Liver (tissue), 9 donors: Measurements from ENCODE around the gene PM20D2. TPM values are rescaled to one million over a fixed set of nuclear protein-coding genes. Genes with fewer than 3 reads are reported as not detected.

ENCODE experiments used
- DNase-seq: peaks from one replicate; pipeline ENCODE4 v3.0.0-alpha.2; 2017; ENCODE audit warnings: low spot score
- H3K27ac ChIP-seq, 2 donors: one replicate each; pipeline ENCODE4 v1.7.0; 2013; ENCODE audit warnings: inconsistent platforms in 2 of 2, low read length in 2 of 2, control low read depth in 1 of 2, low read depth in 1 of 2, mild to moderate bottlenecking in 1 of 2
- H3K27me3 ChIP-seq, 4 donors: one replicate each; pipeline versions ENCODE4 v1.6.1 to v1.7.0; 2013; ENCODE audit warnings: low read length in 3 of 4, inconsistent platforms in 1 of 4, mild to moderate bottlenecking in 1 of 4, moderate library complexity in 1 of 4; ENCODE audit not compliant: control insufficient read depth in 4 of 4, insufficient read depth in 4 of 4
- H3K36me3 ChIP-seq, 4 donors: one replicate each; pipeline versions ENCODE4 v1.6.1 to v1.7.0; 2013; ENCODE audit warnings: low read length in 3 of 4, mild to moderate bottlenecking in 3 of 4, low read depth in 1 of 4, moderate library complexity in 1 of 4; ENCODE audit not compliant: control insufficient read depth in 4 of 4, insufficient read depth in 3 of 4
- H3K4me1 ChIP-seq, 4 donors: one replicate each; pipeline versions ENCODE4 v1.6.1 to v1.7.0; 2013; ENCODE audit warnings: low read length in 3 of 4, mild to moderate bottlenecking in 3 of 4, moderate library complexity in 1 of 4; ENCODE audit not compliant: control insufficient read depth in 4 of 4, insufficient read depth in 4 of 4
- H3K4me3 ChIP-seq, 3 donors: one replicate each; pipeline versions ENCODE4 v1.6.1 to v1.7.0; 2013; ENCODE audit warnings: low read length in 3 of 3, control low read depth in 1 of 3, low read depth in 1 of 3, mild to moderate bottlenecking in 1 of 3
- H3K9ac ChIP-seq, 2 donors: one replicate each; pipeline ENCODE4 v1.7.0; 2013; ENCODE audit warnings: low read length in 2 of 2, mild to moderate bottlenecking in 2 of 2, moderate library complexity in 2 of 2, control low read depth in 1 of 2, low read depth in 1 of 2
- H3K9me3 ChIP-seq, 4 donors: one replicate each; pipeline versions ENCODE4 v1.6.1 to v1.7.0; 2013; ENCODE audit warnings: low read length in 3 of 4; ENCODE audit not compliant: control insufficient read depth in 4 of 4
- ATF3 ChIP-seq: IDR thresholded peaks from 2 replicates; pipeline ENCODE4 v1.6.1; 2016; ENCODE audit warnings: antibody characterized with exemption
- CTCF ChIP-seq: fragments of 150-350 bp; IDR thresholded peaks from 2 replicates; pipeline ENCODE4 v1.5.1; 2017; ENCODE audit warnings: improper control_type of control experiment, low read depth, low read length; ENCODE audit not compliant: missing input control
- EGR1 ChIP-seq, 2 donors: IDR thresholded peaks; 2 replicates each; pipeline ENCODE4 v1.6.1; 2016 to 2018; ENCODE audit warnings: antibody characterized with exemption in 2 of 2, low read depth in 2 of 2
- FOXA1 ChIP-seq: IDR thresholded peaks from 2 replicates; pipeline ENCODE4 v1.6.1; 2016; ENCODE audit warnings: antibody characterized with exemption
- FOXA2 ChIP-seq: IDR thresholded peaks from 2 replicates; pipeline ENCODE4 v1.6.1; 2016; ENCODE audit warnings: antibody characterized with exemption
- GABPA ChIP-seq, 2 donors: IDR thresholded peaks in 1 of 2; conservative IDR thresholded peaks in 1 of 2; 2 replicates each; pipeline ENCODE4 v1.6.1; 2016; ENCODE audit warnings: antibody characterized with exemption in 2 of 2, mild to moderate bottlenecking in 1 of 2, moderate library complexity in 1 of 2
- HNF4A ChIP-seq, 2 donors: conservative IDR thresholded peaks; 2 replicates each; pipeline ENCODE4 v1.6.1; 2016; ENCODE audit warnings: antibody characterized with exemption in 2 of 2, mild to moderate bottlenecking in 2 of 2
- HNF4G ChIP-seq: IDR thresholded peaks from 2 replicates; pipeline ENCODE4 v1.6.1; 2016; ENCODE audit warnings: antibody characterized with exemption
- JUND ChIP-seq, 2 donors: IDR thresholded peaks; 2 replicates each; pipeline ENCODE4 v1.6.1; 2016; ENCODE audit warnings: antibody characterized with exemption in 2 of 2
- MAX ChIP-seq: IDR thresholded peaks from 2 replicates; pipeline ENCODE4 v1.6.1; 2016; ENCODE audit warnings: antibody characterized with exemption
- NR2F2 ChIP-seq: IDR thresholded peaks from 2 replicates; pipeline ENCODE4 v1.6.1; 2016; ENCODE audit warnings: antibody characterized with exemption
- RAD21 ChIP-seq, 2 donors: IDR thresholded peaks; 2 replicates each; pipeline ENCODE4 v1.6.1; 2016; ENCODE audit warnings: antibody characterized with exemption in 2 of 2, mild to moderate bottlenecking in 2 of 2
- RXRA ChIP-seq, 2 donors: IDR thresholded peaks; 2 replicates each; pipeline ENCODE4 v1.6.1; 2017 to 2018; ENCODE audit warnings: antibody characterized with exemption in 2 of 2, mild to moderate bottlenecking in 1 of 2
- SP1 ChIP-seq: IDR thresholded peaks from 2 replicates; pipeline ENCODE4 v1.6.1; 2018; ENCODE audit warnings: antibody characterized with exemption, mild to moderate bottlenecking
- TAF1 ChIP-seq: conservative IDR thresholded peaks from 2 replicates; pipeline ENCODE4 v1.6.1; 2016; ENCODE audit warnings: antibody characterized with exemption, mild to moderate bottlenecking
- YY1 ChIP-seq: IDR thresholded peaks from 2 replicates; pipeline ENCODE4 v1.6.1; 2016; ENCODE audit warnings: antibody characterized with exemption, mild to moderate bottlenecking
- ZBTB33 ChIP-seq: IDR thresholded peaks from 2 replicates; pipeline ENCODE4 v1.6.1; 2016; ENCODE audit warnings: antibody characterized with exemption
- WGBS: extraction: QIAGEN DNeasy Blood & Tissue Kit; methylation state at CpG from one replicate; pipeline ENCODE4 v1.1.7; 2013; 5-methylcytosine and 5-hydroxymethylcytosine counted together
- polyA plus RNA-seq, 2 donors: library from polyadenylated mRNA; stranded (reverse) in 1 of 2; unstranded in 1 of 2; fragments of 200-250 nt in 1 of 2; fragments of >200 nt in 1 of 2; fragmentation: Nextera tagmentation in 1 of 2; extraction: Ambion mirVana in 1 of 2; gene quantifications; one replicate each; pipeline versions ENCODE4 v1.2.1 to v1.2.3, GENCODE V29; 2013 to 2015
- total RNA-seq, 2 donors: library from RNA; depleted of rRNA; stranded (reverse); fragments of >200 nt; gene quantifications; one replicate each; pipeline ENCODE4 v1.2.3, GENCODE V29; 2014
- TF ChIP-seq, protein P1 (sequence below): IDR thresholded peaks from 2 replicates; pipeline ENCODE4 v1.6.1; 2016; ENCODE audit warnings: antibody characterized with exemption, mild to moderate bottlenecking
- donor health status: healthy.
- donor health status: healthy.
- donor health status: healthy.
- donor health status: healthy.
- donor health status: healthy.

The PM20D2 gene
- total and polyA plus RNA-seq, 4 donors = 1.7 to 12.4 (median 4.5) TPM

DNA sequence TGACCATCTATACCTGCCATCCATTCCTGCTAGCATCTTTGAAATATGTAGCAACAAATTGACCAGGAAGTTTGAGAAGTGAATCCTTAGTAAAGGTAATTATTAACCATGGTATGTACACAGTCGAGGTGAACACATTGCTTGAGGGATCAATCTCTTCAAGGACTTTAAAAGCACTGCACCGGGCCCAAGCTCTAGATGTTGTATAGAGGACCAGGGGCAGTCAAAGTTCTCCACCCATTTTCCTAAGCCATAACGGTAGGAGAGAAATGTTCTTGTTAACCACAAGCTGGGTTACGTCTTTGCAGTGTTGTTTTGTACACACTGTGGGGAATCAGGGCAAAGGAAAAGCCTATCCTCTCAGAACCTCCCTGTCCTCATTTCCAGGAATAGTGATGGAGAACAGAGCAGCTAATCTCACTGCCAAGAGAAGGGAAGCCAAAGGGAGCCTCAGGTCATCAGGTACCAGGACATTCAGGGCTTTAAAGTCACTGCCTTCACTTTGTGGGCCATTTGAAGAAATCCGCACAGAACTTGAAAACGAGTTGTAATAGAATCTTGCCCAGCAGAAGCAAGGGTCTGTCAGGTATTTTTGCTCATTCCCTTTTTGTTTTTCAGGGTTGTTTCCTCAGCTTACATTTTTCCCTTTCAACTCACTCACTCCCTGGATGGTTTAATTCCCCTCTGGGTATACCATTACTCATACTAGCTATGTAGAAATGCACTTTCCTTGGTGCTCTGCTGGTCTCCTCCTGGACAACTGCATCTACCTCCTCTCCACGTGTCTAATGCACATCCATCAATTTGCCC lies 5.3 kb upstream of the PM20D2 start:
- no peak for DNase-seq
- Histone ChIP-seq H3K4me1 (peaks cover 9 to 16% (median 13%) of the 10 kb centered on the region in 4 donors), H3K4me3 (no peak overlapping the region), H3K36me3 (no peaks in the 10 kb centered on the region), H3K9ac (no peak overlapping the region), H3K27me3 (no peaks in the 10 kb centered on the region), H3K27ac (no peak overlapping the region), H3K9me3 (no peaks in the 10 kb centered on the region)
- peak; percentile 21 for TF ChIP-seq ZBTB33
- peak in 1 of 2 donors; percentile 49 for TF ChIP-seq HNF4A (conservative IDR thresholded peaks at IDR 0.05)
- peak; percentile 42 to 64 for TF ChIP-seq RXRA (IDR thresholded peaks at IDR 0.05)
- no peak for TF ChIP-seq ATF3
- no peak for TF ChIP-seq TAF1
- no peak for TF ChIP-seq HNF4G
- peak; percentile 74 for TF ChIP-seq FOXA2
- peak in 1 of 2 donors; percentile 19 for TF ChIP-seq GABPA (IDR thresholded peaks at IDR 0.05 in 1 of 2, conservative IDR thresholded peaks at IDR 0.05 in 1 of 2)
- TF ChIP-seq NR2F2 = no peak
- peak in 1 of 2 donors; percentile 35 for TF ChIP-seq JUND (IDR thresholded peaks at IDR 0.05)
- TF ChIP-seq RAD21 (IDR thresholded peaks at IDR 0.05) = peak in 1 of 2 donors; percentile 15
- peak; percentile 60 for TF ChIP-seq FOXA1
- no peak for TF ChIP-seq SP1
- TF ChIP-seq EGR1 (IDR thresholded peaks at IDR 0.05; ENCODE audit: low read depth in 2 of 2) = no peak
- no peak for TF ChIP-seq CTCF
- TF ChIP-seq MAX = no peak
- TF ChIP-seq, protein P1, sequence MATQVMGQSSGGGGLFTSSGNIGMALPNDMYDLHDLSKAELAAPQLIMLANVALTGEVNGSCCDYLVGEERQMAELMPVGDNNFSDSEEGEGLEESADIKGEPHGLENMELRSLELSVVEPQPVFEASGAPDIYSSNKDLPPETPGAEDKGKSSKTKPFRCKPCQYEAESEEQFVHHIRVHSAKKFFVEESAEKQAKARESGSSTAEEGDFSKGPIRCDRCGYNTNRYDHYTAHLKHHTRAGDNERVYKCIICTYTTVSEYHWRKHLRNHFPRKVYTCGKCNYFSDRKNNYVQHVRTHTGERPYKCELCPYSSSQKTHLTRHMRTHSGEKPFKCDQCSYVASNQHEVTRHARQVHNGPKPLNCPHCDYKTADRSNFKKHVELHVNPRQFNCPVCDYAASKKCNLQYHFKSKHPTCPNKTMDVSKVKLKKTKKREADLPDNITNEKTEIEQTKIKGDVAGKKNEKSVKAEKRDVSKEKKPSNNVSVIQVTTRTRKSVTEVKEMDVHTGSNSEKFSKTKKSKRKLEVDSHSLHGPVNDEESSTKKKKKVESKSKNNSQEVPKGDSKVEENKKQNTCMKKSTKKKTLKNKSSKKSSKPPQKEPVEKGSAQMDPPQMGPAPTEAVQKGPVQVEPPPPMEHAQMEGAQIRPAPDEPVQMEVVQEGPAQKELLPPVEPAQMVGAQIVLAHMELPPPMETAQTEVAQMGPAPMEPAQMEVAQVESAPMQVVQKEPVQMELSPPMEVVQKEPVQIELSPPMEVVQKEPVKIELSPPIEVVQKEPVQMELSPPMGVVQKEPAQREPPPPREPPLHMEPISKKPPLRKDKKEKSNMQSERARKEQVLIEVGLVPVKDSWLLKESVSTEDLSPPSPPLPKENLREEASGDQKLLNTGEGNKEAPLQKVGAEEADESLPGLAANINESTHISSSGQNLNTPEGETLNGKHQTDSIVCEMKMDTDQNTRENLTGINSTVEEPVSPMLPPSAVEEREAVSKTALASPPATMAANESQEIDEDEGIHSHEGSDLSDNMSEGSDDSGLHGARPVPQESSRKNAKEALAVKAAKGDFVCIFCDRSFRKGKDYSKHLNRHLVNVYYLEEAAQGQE = no peak
- no peak for TF ChIP-seq YY1
- WGBS = 60% methylated on average over 7 of the region's 7 CpGs
